ENCODE results near the gene UCP1. TPM values are rescaled to one million over a fixed set of nuclear protein-coding genes. Genes with fewer than 3 reads are reported as not detected.

The UCP1 gene
- total RNA-seq, 1 donor from 2014 or later, result under 0.01 TPM

Other genes with a start within 250 kb of the UCP1 start
- 61.9 and 81.0 TPM in 2 replicates for gene SCOC, start 195.3 kb downstream of the UCP1 start, total RNA-seq
- 53.1 and 78.5 TPM in 2 replicates for gene CLGN, start 141.3 kb downstream of the UCP1 start, total RNA-seq
- not detected in 2 replicates for gene MGAT4D, start 70.7 kb downstream of the UCP1 start, total RNA-seq
- gene ELMOD2, start 44.8 kb downstream of the UCP1 start, total RNA-seq, result 19.2 and 26.9 TPM in 2 replicates
- 17.1 and 22.4 TPM in 2 replicates for gene TBC1D9, start 187.4 kb upstream of the UCP1 start, total RNA-seq

All from bronchial epithelial cell (primary cell).